Calu3 (cell line): ENCODE data around the gene ALDH3B2. TPM values are rescaled to one million over a fixed set of nuclear protein-coding genes. Genes with fewer than 3 reads are reported as not detected.

Experiments used
- BruUV-seq: library from RNA; stranded (reverse); fragments of 400-500 nt; replicated peaks from 2 replicates; lab custom pipeline; 2021; lab: Mats Ljungman, UMichigan
- CTCF ChIA-PET: fragments of 300-600 bp; sonication (Branson Sonifier 250); formaldehyde crosslinking; loops from one replicate; lab custom pipeline; 2022; ENCODE audit warnings: antibody characterized with exemption; lab: Charles Lee
- DNase-seq: peaks from one replicate; pipeline ENCODE4 v3.0.0; 2022
- H3K27ac Mint-ChIP-seq: one replicate; pipeline ENCODE4 v1.8.0; 2022; ENCODE audit warnings: mixed read lengths; ENCODE audit not compliant: unreplicated experiment
- H3K27me3 Mint-ChIP-seq: one replicate; pipeline ENCODE4 v1.8.0; 2022; ENCODE audit warnings: mixed read lengths; ENCODE audit not compliant: unreplicated experiment
- H3K36me3 Mint-ChIP-seq: one replicate; pipeline ENCODE4 v1.8.0; 2022; ENCODE audit warnings: mild to moderate bottlenecking, moderate library complexity, mixed read lengths; ENCODE audit not compliant: insufficient read depth, unreplicated experiment
- H3K4me1 Mint-ChIP-seq: one replicate; pipeline ENCODE4 v1.8.0; 2022; ENCODE audit warnings: mild to moderate bottlenecking, low read depth, mixed read lengths; ENCODE audit not compliant: unreplicated experiment
- H3K4me3 Mint-ChIP-seq: one replicate; pipeline ENCODE4 v1.8.0; 2022; ENCODE audit warnings: mild to moderate bottlenecking, low read depth, moderate library complexity, mixed read lengths; ENCODE audit not compliant: unreplicated experiment
- H3K9me3 Mint-ChIP-seq: one replicate; pipeline ENCODE4 v1.8.0; 2022; ENCODE audit warnings: low read depth, mixed read lengths; ENCODE audit not compliant: unreplicated experiment
- CTCF ChIP-seq: fragments of 200-600 bp; IDR thresholded peaks from one replicate; pipeline ENCODE4 v1.8.0; 2022; ENCODE audit warnings: antibody characterized with exemption; ENCODE audit not compliant: unreplicated experiment
- intact Hi-C: fragments of 100-400 bp; cut with micrococcal nuclease; formaldehyde crosslinking; loops from one replicate; pipeline ENCODE4 v1.10.0; 2022; ENCODE audit not compliant: unreplicated experiment
- total RNA-seq: library from RNA; stranded (reverse); gene quantifications from 2 replicates; pipeline ENCODE4 v1.2.3, GENCODE V29; 2022

The ALDH3B2 gene
- total RNA-seq, 1 experiment from 2014 or later, result 2.4 TPM

GRCh38 chr11:67695606-67696005 is 21.2 kb upstream of the ALDH3B2 start:
- no peak for TF ChIP-seq CTCF
- CTCF ChIA-PET, result no interaction called here
- no peaks in the 10 kb centered on the region for H3K36me3 Mint-ChIP-seq
- DNase-seq, result no peak
- no peak overlapping the region for H3K27ac Mint-ChIP-seq
- peaks cover 15% of the 10 kb centered on the region for H3K4me1 Mint-ChIP-seq
- no peaks in the 10 kb centered on the region for H3K27me3 Mint-ChIP-seq
- no TSS peak for BruUV-seq
- no peak overlapping the region for H3K4me3 Mint-ChIP-seq
- intact Hi-C loops, result no loop called here
- H3K9me3 Mint-ChIP-seq, result peaks cover 10% of the 10 kb centered on the region

GRCh38 chr11:67694875-67695555 is 20.6 kb upstream of the ALDH3B2 start:
- H3K9me3 Mint-ChIP-seq, result peaks cover 4% of the 10 kb centered on the region
- no peak for DNase-seq
- no peak overlapping the region for H3K27ac Mint-ChIP-seq
- intact Hi-C loops, result no loop called here
- CTCF ChIA-PET, result no interaction called here
- no peaks in the 10 kb centered on the region for H3K36me3 Mint-ChIP-seq
- H3K4me3 Mint-ChIP-seq, result no peak overlapping the region
- H3K27me3 Mint-ChIP-seq, result no peaks in the 10 kb centered on the region
- TF ChIP-seq CTCF, result no peak
- BruUV-seq, result no TSS peak
- H3K4me1 Mint-ChIP-seq, result peaks cover 9% of the 10 kb centered on the region

- H3K36me3 Mint-ChIP-seq, result no peaks in the 10 kb centered on the region
- CTCF ChIA-PET, result interaction anchor here (0.6 to 1.7 kb wide), 5 partner anchors 23 to 101 kb away, joined by 3 to 6 read pairs (median 4); no protein-coding TSS in a partner anchor
Measured at GRCh38 chr11:67691149-67691548, 16.7 kb upstream of the ALDH3B2 start.

GRCh38 chr11:67689178-67689577 is 14.8 kb upstream of the ALDH3B2 start:
- intact Hi-C loops, result no loop called here
- H3K4me3 Mint-ChIP-seq, result no peak overlapping the region
- H3K9me3 Mint-ChIP-seq, result no peaks in the 10 kb centered on the region

More at GRCh38 chr11:67691149-67691548, 16.7 kb upstream of the ALDH3B2 start:
- H3K27me3 Mint-ChIP-seq, result no peaks in the 10 kb centered on the region
- BruUV-seq, result no TSS peak
- H3K27ac Mint-ChIP-seq, result no peak overlapping the region
- H3K9me3 Mint-ChIP-seq, result no peaks in the 10 kb centered on the region
- H3K4me1 Mint-ChIP-seq, result no peaks in the 10 kb centered on the region
- intact Hi-C loops, result loop anchor here (1.0 kb wide), 1 partner anchor 26 kb away; no protein-coding TSS in a partner anchor
- no peak for DNase-seq
- no peak overlapping the region for H3K4me3 Mint-ChIP-seq
- TF ChIP-seq CTCF, result peak; percentile 15

More at GRCh38 chr11:67689178-67689577, 14.8 kb upstream of the ALDH3B2 start:
- BruUV-seq, result no TSS peak
- DNase-seq, result no peak
- H3K27ac Mint-ChIP-seq, result no peak overlapping the region
- no peaks in the 10 kb centered on the region for H3K36me3 Mint-ChIP-seq
- CTCF ChIA-PET, result no interaction called here
- TF ChIP-seq CTCF, result no peak
- H3K27me3 Mint-ChIP-seq, result no peaks in the 10 kb centered on the region
- H3K4me1 Mint-ChIP-seq, result peaks cover 8% of the 10 kb centered on the region
